Measurements from ENCODE around the gene UTP4. TPM values are rescaled to one million over a fixed set of nuclear protein-coding genes. Genes with fewer than 3 reads are reported as not detected.

UTP4 gene
- total RNA-seq, 2 donors from 2014 or later, result 9.2 to 12.2 TPM

DNA sequence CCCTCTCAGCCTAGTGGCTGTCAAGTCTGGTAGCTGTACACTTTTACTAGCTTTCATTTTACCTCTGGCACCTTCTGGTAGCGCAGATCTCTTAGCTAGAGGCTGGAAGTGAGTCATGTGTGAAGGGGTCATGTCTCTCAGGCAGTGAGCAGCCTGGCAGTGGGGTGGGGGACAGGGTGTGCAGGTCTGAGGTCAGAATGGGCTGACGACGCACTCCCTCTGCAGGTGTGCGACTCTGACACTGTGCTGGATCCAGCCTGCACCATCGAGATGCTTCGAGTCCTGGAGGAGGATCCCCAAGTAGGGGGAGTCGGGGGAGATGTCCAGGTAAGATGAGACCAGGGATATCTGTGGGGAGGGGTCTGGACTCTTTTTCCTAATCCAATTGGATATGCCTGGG lies 19.2 kb upstream of the UTP4 start:
- no peak for TF ChIP-seq POLR2A (IDR thresholded peaks at IDR 0.05)
- TF ChIP-seq, protein P1, sequence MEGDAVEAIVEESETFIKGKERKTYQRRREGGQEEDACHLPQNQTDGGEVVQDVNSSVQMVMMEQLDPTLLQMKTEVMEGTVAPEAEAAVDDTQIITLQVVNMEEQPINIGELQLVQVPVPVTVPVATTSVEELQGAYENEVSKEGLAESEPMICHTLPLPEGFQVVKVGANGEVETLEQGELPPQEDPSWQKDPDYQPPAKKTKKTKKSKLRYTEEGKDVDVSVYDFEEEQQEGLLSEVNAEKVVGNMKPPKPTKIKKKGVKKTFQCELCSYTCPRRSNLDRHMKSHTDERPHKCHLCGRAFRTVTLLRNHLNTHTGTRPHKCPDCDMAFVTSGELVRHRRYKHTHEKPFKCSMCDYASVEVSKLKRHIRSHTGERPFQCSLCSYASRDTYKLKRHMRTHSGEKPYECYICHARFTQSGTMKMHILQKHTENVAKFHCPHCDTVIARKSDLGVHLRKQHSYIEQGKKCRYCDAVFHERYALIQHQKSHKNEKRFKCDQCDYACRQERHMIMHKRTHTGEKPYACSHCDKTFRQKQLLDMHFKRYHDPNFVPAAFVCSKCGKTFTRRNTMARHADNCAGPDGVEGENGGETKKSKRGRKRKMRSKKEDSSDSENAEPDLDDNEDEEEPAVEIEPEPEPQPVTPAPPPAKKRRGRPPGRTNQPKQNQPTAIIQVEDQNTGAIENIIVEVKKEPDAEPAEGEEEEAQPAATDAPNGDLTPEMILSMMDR (IDR thresholded peaks at IDR 0.05), result no peak
- Histone ChIP-seq H3K27ac (no peak overlapping the region), H3K27me3 (no peaks in the 10 kb centered on the region), H3K4me1 (peaks cover 21% of the 10 kb centered on the region), H3K4me3 (no peak overlapping the region), H3K36me3 (replicated peaks in 1 of 2; ENCODE audit: insufficient read depth in 1 of 2, low read depth in 2 of 2) (no peaks in the 10 kb centered on the region), H3K9me3 (no peaks in the 10 kb centered on the region)
- 82 to 96% methylated on average over 7 of the region's 7 CpGs for WGBS, 2 donors
- intact Hi-C loops (cut with DNase I), result no loop called here
- no peak for DNase-seq
- ATAC-seq, result no peak

DNA sequence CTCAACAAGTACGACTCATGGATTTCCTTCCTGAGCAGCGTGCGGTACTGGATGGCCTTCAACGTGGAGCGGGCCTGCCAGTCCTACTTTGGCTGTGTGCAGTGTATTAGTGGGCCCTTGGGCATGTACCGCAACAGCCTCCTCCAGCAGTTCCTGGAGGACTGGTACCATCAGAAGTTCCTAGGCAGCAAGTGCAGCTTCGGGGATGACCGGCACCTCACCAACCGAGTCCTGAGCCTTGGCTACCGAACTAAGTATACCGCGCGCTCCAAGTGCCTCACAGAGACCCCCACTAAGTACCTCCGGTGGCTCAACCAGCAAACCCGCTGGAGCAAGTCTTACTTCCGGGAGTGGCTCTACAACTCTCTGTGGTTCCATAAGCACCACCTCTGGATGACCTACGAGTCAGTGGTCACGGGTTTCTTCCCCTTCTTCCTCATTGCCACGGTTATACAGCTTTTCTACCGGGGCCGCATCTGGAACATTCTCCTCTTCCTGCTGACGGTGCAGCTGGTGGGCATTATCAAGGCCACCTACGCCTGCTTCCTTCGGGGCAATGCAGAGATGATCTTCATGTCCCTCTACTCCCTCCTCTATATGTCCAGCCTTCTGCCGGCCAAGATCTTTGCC lies 18.0 kb upstream of the UTP4 start:
- DNase-seq, result no peak

DNA sequence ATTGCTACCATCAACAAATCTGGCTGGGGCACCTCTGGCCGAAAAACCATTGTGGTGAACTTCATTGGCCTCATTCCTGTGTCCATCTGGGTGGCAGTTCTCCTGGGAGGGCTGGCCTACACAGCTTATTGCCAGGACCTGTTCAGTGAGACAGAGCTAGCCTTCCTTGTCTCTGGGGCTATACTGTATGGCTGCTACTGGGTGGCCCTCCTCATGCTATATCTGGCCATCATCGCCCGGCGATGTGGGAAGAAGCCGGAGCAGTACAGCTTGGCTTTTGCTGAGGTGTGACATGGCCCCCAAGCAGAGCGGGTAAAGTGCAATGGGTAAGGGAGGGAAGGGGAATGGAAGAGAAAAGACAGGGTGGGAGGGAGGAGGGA lies 17.5 kb upstream of the UTP4 start:
- TF ChIP-seq POLR2A (IDR thresholded peaks at IDR 0.05), result no peak
- TF ChIP-seq, protein P1 (IDR thresholded peaks at IDR 0.05), result no peak
- no peak for DNase-seq
- no peaks in the 10 kb centered on the region for H3K27me3 ChIP-seq
- H3K4me3 ChIP-seq, result no peak overlapping the region
- 96 to 97% methylated on average over 5 to 6 of the region's 6 CpGs for WGBS, 2 donors
- no peaks in the 10 kb centered on the region for H3K9me3 ChIP-seq
- no peak overlapping the region for H3K27ac ChIP-seq
- no peaks in the 10 kb centered on the region for H3K36me3 ChIP-seq (replicated peaks in 1 of 2; ENCODE audit: insufficient read depth in 1 of 2, low read depth in 2 of 2)
- ATAC-seq, result no peak
- intact Hi-C loops (cut with DNase I), result no loop called here
- peaks cover 38% of the 10 kb centered on the region for H3K4me1 ChIP-seq

More for the DNA sequence above, 18.0 kb upstream of the UTP4 start:
- Histone ChIP-seq H3K36me3 (replicated peaks in 1 of 2; ENCODE audit: insufficient read depth in 1 of 2, low read depth in 2 of 2) (no peaks in the 10 kb centered on the region), H3K4me1 (peaks cover 33% of the 10 kb centered on the region), H3K4me3 (no peak overlapping the region), H3K27ac (no peak overlapping the region), H3K9me3 (no peaks in the 10 kb centered on the region), H3K27me3 (no peaks in the 10 kb centered on the region)
- intact Hi-C loops (cut with DNase I), result no loop called here
- TF ChIP-seq POLR2A (IDR thresholded peaks at IDR 0.05), result no peak
- TF ChIP-seq, protein P1 (IDR thresholded peaks at IDR 0.05), result no peak
- whole genome bisulfite sequencing, 2 donors, result 93% methylated on average over 23 to 24 of the region's 25 CpGs
- ATAC-seq, result no peak

DNA sequence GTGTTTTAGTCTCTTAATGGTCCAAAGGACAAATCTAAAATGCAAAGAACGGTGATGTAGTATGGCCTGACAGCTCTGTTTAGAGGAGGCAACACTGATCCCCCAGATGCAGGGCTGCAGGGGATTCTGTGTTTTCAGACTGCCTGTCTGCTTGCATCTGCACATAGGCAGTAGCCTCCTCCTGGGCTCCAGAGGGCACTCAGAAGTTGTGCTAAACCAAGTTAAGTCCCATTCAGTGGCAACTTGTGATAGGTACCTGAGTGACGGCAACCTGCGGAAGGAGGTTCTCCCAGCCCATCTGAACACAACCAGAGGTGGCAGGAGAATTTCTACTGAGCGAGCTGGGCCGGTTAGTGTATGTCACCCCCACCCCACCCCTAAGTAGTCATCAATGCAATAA lies 17.1 kb upstream of the UTP4 start:
- Histone ChIP-seq H3K9me3 (no peaks in the 10 kb centered on the region), H3K36me3 (replicated peaks in 1 of 2; ENCODE audit: insufficient read depth in 1 of 2, low read depth in 2 of 2) (no peaks in the 10 kb centered on the region), H3K27me3 (no peaks in the 10 kb centered on the region), H3K4me1 (peaks cover 40% of the 10 kb centered on the region), H3K27ac (no peak overlapping the region), H3K4me3 (no peak overlapping the region)
- no peak for TF ChIP-seq POLR2A (IDR thresholded peaks at IDR 0.05)
- TF ChIP-seq, protein P1 (IDR thresholded peaks at IDR 0.05), result no peak
- intact Hi-C loops (cut with DNase I), result no loop called here
- no peak for ATAC-seq
- DNase-seq, result no peak
- 91 to 94% methylated on average over 3 to 5 of the region's 5 CpGs for WGBS, 2 donors

DNA sequence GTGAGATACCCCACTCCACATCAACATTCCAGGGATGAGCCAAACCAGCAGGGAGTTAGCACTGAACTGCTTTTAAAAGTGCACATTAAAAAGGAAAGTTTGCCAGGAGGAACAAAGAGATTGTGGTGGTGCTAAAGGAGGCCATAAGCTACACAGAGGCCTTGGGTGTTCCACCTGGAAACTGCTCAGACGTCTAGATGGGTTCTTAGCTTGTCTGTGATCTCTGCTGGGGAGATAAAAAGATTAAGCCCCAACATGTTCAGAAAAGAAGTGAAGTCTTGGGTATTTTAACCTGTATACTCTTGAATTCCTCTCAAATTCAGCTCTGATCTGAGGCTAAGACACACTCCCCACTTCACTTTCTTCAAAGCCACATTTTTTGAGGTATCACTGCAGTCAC lies 16.6 kb upstream of the UTP4 start:
- intact Hi-C loops (cut with DNase I), result no loop called here
- Histone ChIP-seq H3K36me3 (replicated peaks in 1 of 2; ENCODE audit: insufficient read depth in 1 of 2, low read depth in 2 of 2) (no peaks in the 10 kb centered on the region), H3K27ac (no peak overlapping the region), H3K9me3 (no peaks in the 10 kb centered on the region), H3K27me3 (no peaks in the 10 kb centered on the region), H3K4me3 (no peak overlapping the region), H3K4me1 (peaks cover 40% of the 10 kb centered on the region)
- no peak for TF ChIP-seq POLR2A (IDR thresholded peaks at IDR 0.05)
- TF ChIP-seq, protein P1 (IDR thresholded peaks at IDR 0.05), result no peak
- no peak for DNase-seq
- ATAC-seq, result no peak
- WGBS, 2 donors, result 30 to 40% methylated on average over 1 of the region's 1 CpG
